ENCODE measurements around the gene TNFRSF9.

- TF ChIP-seq RXRA (IDR thresholded peaks at IDR 0.05; ENCODE audit: insufficient read depth, low read depth, low read length): no peak
- TF ChIP-seq, protein P1, sequence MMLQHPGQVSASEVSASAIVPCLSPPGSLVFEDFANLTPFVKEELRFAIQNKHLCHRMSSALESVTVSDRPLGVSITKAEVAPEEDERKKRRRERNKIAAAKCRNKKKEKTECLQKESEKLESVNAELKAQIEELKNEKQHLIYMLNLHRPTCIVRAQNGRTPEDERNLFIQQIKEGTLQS (IDR thresholded peaks at IDR 0.05; ENCODE audit: insufficient read depth, low read depth, low read length): no peak
Observed at GRCh38 chr1:7940034-7940433, 605 bp downstream of the TNFRSF9 start.

All from H1 (cell line).